Uterus (tissue), 2 donors: ENCODE measurements around the gene OSBPL1A.

Experiments
- CTCF ChIP-seq, 4 experiments: fragments of 200-600 bp in 2 of 4; fragments of 450-650 bp in 2 of 4; sonication (generic) in 2 of 4; IDR thresholded peaks; one replicate each; pipeline ENCODE4 v1.5.1; 2016 to 2019; ENCODE audit warnings: antibody characterized with exemption in 4 of 4, mild to moderate bottlenecking in 2 of 4, moderate library complexity in 1 of 4
- POLR2A ChIP-seq, 2 donors: fragments of 450-650 bp; IDR thresholded peaks; one replicate each; pipeline ENCODE4 v1.6.1; 2016; ENCODE audit warnings: antibody characterized with exemption in 2 of 2, mild to moderate bottlenecking in 1 of 2, moderate library complexity in 1 of 2

- TF ChIP-seq CTCF (IDR thresholded peaks at IDR 0.05) = no peak
- no peak for TF ChIP-seq POLR2A (IDR thresholded peaks at IDR 0.05)
These were observed 269.9 kb downstream of the OSBPL1A start for GRCh38 chr18:24127735-24128134.
